AML-193 (cell line): ENCODE data around the gene OPRD1.

Experiments used
- DNase-seq, 2 experiments: peaks; one replicate each; lab custom pipeline; 2025; lab: John Stamatoyannopoulos, UW

Gene OPRD1

DNA sequence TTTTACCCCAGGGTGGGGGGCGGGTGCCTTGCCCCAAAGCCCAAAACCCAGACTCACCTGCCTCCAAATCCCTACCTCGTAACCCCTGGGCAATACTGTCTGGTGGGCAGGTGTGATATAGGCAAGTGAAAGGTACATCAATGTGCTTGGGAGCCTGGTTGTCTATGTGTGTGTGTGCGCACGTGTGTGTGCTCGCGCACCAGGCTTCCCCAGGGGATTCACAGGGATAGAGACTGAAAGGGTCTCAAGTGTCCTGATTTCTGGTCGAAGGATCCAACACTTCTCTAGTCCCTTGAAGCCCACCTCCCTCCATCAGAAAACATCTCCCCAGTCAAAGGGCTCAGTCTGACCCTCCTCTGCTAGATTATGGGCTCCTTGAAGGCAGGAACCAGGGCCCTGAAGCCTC is 73.5 kb downstream of the OPRD1 start:
- DNase-seq = no peak

DNA sequence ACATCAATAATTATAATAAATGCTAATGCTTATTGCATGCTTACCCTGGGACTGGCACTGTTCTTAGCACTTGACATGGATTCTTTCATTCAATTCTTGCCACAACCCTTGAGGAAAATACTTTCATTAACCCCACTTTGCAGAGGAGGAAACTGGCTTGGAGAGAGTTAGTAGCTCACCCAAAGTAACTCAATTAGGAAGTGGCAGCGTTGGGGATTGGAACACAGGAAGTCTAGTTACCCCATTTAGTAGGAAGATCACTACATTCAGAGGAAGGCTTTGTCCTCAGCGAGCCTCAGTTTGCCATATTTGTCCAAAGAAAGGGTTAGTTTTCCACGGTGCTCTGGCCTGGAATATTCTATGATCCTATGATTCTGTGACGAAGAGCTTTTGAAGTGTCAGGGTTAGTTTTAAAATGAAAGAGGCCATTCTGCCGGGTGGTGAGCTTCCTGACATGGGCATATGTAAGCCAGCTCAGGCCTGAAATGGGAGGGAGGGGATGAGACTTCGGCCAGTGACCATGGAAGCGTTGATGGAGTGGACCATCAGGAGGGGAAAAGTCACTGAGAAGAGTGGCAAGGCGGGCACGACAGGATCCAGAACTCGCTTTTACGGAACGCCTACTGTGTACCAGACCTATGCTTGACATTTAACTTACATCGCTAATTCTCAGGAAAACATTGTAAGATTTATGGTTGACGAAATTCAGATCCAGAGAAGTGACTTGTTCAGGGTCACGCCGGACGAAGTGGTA is 74.2 kb downstream of the OPRD1 start:
- peak; percentile 9 to 10 for DNase-seq

DNA sequence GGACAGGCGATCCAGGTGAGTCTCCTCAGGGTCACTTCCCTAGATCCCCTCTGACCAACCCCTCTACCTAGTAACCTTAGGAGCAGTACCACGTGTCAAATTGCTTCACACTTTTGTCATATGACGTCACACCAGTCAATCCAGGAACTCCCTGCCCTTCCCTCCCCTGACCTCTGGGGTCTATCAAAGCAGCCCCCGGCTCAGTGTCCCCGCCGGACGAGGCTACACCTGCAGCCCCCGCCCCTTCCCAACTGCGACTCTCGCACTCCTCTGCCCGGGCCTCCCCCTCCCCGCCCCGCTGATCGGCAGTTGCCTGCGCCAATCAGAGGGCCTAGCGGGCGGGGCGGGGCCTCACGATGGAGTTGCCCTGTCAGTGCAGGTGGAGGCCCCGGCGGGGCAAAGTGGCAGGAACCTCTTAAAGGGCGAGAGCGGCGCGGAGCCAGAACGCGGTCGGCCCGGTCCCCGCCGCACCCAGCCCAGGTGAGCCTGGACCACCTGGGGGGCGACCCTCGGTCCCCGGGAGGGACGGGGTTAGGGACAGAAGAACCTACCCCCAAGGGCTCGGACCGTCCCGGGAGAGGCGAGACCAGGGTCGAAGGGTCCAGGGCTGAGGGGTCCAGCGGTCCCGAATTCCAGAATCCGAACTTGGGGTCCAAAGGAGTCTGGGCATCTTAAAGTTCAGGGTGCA is 74.9 kb downstream of the OPRD1 start:
- peak; percentile 62 to 63 for DNase-seq

DNA sequence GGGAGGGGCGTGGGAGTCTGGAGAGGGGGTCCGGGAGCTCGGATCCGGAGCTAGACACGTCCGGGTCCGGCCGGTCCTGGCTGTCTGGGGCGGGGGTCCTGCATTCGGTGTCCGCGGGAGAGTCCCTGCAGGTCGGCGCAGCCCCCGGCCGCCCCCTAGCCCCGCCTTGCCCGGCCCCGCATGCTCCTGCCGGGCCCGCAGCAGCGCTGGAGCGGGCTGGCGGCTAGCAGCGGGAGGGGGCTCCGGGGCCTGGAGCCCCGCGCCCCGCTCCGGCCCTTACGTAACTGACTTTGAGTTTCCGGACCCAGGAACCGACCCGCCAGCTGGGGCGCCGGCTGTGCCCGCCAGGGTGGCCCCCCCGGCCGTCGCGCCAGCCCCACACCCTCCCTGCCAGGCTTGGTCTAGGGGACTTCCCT is 75.5 kb downstream of the OPRD1 start:
- DNase-seq = peak; percentile 8 to 23

DNA sequence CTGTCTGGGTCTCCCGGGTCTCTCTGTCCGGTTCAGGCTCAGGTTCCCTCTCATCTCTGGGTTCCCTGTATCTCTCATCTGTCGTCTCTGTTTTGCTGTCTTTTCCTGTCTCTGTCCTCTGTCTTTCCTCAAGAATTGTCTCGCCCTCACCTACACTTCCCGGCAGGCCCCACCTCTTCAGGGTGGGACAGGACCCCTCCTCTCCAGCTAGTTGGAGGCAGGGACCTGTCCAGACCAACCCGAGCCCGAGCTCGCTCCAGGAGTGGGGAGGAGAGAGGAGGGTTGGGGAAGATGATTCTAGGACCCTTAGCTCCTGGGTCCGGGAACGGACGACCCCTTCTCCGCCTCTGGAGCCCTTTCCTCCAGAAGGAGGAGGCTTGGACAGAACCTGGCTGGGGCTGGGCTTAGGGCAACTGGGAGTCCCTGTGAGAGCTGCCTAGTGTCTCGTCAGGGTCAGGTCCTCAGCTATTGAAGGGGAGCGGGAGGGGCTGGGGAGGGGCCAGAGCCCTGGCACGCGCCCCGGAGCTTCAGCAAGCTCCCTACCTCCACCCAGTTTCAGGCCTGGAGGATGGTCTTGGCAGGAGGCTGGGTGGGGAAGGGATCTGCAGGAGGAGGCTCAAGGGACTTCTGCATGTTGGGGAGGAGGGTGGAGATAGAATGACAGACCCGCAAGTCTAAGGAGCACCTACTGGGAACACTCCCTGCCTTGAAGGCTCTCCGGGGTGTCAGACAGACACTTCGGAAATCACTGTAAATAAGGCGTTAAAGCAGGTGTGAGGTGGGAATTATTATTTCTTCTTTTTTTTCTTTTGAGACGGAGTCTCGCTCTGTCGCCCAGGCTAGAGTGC is 76.1 kb downstream of the OPRD1 start:
- no peak for DNase-seq

DNA sequence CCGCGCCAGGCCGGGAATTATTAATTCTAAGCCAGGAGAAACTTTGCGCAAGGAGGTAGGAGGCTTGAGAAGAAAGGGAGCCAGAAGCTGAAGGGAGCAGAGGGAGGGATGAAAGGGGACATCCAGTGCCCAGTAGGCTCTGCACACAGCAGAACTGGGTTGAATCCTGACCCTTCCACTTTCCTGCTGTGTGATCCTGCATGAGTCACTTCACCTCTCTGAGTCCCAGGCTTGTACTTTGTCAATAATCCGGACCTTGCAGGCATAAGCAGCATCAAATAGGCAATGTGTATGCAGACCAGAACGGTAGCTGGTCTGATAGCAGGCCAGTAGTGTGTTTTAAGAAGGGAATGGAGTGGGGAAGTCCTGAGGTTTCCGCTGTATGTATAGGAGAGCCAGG is 76.9 kb downstream of the OPRD1 start:
- no peak for DNase-seq

DNA sequence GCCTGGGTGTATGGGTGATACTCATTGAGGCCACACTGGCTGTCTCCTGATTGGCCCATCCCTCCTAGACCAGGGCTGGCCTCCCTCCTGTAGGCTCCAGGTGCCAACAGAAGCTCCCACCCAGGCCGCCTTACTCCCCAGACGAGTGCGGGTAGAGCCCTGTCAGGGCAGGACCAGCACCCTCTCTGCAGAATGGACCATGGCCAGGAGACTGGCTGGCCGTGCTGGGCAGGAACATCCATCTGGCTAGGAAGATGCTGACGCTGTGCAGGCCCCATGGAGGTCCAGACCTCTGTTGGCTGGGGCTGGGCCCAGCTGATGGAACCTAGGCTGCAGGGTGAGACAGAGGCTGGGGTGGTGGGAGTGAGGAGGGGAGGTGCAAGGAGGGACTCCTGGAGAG is 77.4 kb downstream of the OPRD1 start:
- DNase-seq = no peak

DNA sequence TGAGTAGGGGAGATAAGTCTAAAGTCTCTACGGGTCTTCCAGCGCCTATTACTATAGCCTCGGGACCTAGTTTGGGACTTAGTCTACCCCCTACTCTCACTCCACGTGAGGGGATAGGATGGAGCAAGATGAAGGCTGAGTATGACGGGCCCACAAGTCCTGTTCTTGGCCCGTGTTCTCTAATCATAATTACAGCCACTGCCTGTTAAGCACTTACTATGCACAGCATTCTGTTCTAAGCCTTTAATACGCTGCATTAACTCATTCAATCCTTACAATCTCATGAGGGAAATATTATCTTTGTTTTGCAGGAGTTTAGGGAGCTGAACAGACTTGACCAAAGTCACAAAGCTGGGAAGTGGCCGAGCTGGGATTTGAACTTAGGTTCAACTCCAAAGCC is 78.5 kb downstream of the OPRD1 start:
- no peak for DNase-seq

DNA sequence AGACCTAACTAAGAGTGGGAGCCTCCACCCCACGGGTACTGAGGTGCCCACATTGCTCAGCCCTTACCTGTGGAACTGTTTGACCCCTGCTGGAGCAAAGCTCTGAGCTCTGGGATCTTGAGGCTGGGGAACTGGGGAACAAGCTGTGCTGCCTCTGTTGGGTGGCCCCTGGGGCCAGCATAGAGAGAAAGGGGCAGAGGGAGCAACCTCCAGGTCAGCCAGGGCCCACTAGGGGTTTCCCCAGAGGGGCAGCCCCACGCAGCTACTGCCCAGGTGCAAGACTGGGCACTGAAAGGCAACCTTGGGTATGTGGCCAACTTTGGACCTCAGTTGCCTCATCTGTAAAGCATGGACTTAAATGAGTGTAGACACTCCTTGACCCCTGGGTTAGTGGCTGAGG is 78.9 kb downstream of the OPRD1 start:
- DNase-seq = no peak

DNA sequence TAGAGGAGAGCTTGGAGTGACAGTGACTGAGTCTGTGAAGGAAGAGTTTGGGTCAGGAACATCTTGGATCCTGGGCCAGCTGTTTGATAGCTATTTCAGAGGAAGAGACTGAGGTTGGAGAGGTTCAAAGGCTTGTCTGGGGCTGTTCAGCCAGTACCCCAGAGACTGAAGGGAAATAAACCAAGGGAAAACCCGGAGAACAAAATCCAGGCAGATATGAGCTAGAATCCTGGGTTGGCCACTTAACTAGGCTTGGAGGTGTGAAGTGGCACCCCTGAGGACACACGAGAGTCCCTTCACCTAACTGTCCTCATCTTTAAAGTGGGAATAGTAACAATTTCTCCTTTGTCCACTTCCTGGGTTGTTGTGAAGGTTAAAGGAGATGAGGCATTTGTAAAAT is 79.3 kb downstream of the OPRD1 start:
- DNase-seq = no peak

DNA sequence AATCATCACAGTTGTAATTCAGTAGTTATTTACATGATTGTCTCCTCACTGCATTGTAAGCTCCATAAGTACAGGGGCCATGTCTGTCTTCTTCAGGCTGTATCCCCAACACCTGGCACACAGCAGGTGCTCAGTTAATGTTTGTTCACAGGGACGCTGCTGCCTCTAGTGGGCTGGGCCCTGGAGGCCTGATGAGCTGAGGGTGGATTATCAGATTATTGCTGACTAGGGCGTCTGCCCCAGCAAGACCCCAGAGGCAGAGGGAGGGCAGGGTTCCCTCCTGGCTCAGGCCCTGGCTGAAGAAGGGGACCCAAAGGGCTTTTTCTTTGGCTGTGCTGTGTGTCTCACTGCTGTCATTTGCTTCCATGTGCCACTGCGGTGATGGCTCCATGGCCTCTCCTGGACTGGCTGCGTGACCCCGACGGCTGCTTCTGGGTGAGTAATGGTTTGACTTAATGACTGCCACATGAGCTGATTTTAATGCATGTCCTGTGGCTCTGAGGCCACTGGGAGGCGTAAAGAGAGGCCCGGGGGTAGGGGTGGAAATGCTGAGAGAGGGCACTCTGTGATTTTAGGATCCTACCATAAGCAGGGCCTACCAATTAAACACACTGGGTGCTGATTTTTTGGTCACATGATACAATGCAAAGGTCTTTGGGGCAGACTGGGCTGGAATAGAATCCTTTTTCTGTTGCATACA is 81.6 kb downstream of the OPRD1 start:
- no peak for DNase-seq

DNA sequence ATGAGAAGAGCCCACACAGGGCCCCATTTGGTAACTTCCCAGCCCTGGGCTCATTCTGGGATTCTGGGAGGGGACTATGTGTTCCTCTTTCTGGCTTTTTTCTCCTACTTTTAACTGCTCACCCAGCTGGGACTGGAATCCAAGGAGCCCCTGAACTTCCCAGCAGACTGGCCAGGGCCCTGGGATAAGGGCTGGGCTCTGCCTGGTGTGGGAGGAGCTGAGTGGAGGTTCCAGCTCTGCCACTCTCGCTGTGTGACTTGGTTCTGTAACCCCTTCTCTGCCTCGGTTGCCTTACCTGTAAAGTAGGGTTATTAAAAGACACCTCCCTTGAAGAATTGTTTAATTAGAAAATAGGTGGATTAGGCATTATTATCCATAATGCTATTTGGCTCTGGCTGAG is 82.8 kb downstream of the OPRD1 start:
- DNase-seq = no peak

DNA sequence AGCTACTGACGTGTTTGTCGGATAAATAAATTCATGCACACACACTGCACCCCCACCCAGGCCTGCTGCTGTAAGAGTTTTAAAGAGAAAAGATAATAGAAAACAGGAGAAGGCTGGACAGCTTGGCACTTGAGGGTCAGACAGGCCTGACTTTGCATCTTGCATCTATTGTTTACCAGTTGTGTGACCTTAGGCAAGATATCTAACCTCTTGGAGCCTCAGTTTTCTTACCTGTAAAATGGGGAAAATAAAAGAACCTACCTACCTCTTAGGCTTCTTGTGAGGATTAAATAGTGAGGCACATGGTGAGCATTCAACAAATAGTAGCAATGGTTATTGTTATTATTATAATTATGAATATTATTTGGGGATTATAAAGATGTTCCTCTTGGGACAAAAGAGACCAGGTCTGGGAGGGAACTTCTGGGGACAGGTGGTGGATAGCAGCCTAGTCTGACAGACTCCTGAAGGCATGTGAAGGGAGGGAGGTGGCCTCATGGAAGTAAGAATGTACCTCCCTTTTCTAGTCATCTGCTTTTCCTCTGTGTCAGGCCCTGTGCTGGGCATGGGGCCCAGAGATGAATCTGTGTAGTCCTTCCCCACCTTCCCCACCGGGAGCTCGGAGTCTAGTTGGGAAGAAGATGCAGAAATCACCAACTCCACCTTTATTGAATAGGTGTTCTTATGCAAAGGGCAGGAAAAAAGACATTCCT is 84.1 kb downstream of the OPRD1 start:
- no peak for DNase-seq

DNA sequence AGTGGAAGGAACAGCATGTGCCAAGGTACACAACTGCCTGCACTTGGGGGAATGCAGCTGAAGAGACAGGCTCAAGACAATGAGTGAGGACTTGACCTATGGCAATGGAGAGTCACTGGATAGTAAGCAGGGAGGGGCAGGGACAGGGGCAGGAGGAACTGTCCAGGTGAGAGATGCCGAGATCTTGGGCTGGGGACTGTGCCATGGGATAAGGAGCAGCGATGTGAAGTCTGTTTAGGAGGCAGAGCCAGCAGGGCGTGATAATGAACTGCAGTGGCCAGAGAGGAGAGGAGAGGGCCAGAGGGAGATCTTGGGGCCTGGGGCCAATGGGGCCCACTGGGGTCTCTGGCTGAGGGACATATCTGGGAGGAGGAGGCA is 84.6 kb downstream of the OPRD1 start:
- DNase-seq = no peak

DNA sequence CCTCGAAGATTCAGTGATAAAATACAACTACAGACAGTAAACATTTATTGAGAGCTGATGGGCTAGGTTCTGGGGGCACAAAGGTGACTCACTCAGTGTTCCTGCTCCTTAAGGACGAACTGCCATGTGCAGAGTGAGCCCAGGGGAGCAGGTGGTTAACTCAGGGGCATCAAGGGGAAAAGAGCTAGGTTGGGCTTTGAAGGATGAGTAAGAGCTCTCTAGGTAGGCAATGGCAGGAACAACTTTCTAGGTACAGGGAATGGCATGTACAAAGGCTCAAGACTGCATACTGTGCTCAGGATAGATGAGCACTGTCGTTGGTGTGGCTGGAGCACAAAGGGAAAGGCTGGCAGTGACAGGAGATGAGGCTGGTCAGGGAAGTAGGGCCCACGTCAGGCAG is 85.8 kb downstream of the OPRD1 start:
- DNase-seq = no peak

DNA sequence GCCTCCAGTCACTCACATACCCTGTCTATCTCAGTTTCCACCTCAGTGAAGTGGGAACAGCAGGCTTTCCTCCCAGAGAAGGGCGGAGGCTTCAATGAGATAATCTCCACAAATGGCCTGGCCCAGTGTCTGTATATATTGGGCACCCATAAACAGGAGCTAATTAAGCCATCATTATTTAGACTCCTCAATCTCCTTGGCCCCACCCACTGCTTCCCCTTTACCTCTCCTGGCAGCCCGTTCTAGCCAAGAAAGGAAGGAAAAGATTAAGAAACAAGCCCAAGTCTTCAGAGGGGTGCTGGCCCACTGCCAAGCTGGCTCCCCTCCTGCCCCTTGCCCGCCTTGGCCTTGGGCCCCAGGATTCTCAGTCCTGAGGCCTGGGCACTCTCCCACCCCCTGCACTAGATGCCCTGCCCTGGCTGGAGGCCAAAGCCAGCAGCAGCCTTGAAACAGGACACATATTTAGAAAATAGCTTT is 86.5 kb downstream of the OPRD1 start:
- DNase-seq = no peak

DNA sequence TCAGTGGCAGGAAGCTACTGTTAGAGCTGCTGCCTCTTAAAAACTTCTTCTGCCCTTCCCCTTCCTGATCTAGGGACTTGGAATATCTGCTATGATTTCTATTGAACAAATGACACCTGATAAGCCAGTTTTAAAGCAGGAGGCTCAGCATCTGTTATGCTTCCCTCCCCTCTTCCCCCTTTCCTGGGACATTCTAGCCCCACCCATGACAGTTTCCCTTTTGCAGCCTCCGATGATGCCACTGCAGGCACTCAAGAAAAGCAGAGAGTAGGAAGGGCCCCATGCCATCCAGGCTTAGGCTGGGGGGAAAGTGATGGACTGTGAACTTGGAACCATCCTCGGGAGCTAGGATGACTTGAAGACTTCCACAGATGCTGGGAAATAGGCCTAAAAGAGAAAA is 87.3 kb downstream of the OPRD1 start:
- no peak for DNase-seq

DNA sequence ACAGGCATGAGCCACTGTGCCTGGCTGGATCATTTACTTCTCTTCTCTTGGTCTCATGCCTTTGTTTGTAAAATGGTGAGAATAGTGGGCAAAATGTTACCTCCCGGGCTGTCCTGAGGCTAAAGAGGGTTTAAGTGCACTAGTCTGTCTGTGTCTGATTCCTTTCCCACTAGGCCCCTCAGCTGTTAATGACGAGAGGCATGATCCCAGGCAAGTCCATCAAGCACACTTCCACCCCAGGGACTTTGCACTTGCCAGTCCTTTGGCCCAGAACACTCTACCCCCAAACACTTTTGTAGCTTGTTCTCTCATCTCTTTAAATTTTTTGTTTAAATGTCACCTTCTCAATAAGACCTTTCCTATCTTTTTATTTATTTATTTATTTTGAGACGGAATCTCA is 88.6 kb downstream of the OPRD1 start:
- DNase-seq = no peak

DNA sequence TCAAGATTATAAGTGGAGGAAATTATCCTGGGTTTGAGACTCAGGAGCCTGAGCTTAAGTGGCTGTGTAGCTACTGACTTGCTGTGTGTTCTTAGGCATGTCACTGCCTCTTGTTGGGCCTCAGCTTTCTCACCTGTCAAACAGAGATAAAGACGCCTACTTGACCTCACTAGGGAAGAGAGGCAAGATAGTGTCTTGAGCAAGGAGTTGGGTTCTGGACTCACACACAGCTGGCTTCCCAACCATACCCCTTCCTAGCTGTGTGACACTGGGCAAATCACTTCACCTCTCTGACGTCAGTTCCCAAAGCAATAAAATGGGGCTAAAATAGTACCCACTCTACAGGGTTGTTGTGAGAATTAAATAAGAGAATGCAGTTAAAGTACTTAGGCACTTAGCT is 90.8 kb downstream of the OPRD1 start:
- no peak for DNase-seq

DNA sequence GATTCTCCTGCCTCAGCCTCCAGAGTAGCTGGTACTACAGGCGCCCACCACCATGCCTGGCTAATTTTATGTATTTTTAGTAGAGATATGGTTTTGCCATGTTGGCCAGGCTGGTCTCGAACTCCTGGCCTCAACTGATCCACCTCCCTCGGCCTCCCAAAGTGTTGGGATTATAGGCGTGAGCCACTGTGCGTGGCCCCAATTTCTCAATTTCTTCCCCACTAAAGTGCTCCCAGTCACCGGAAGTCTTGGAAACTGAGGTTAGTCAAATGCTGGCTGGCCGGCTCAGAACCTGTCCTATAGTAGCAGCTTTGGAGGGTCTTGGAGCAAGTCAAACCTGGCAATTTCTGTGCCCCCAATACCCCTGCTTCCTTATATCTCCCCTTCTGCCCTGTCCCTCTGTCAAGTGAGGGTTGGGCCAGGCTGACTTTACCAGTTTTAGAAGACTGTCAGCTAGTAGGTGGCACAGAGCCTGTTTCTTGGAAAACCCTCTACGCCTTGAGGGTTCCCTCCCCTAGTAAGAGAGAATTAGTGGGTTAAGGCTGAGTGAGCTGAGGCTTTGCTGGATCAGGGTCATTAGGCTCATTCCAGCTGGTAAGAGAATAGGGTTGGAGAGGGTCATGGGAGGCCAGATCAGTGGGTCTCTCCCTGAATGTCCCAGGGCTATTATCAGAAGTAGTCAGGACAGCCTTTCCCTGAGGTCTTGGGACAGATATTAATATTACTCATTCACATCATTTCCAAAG is 94.1 kb downstream of the OPRD1 start:
- no peak for DNase-seq

DNA sequence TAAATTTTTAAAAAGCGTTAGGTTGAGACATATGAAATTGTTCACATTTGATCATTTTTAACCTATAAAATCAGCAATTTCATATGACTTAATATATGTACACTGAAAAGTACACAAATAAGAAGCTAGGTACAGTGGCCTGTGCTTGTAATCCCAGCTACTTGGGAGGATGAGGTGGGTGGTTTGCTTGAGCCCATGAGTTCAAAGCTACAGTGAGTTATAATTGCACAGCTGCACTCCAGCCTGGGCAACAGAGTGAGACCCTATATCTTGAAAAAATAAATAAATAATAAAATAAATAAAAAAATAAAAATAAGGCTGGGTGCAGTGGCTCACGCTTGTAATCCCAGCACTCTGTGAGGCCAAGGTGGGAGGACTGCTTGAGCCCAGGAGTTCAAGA is 97.2 kb downstream of the OPRD1 start:
- no peak for DNase-seq
